Uterine smooth muscle cell (primary cell): ENCODE data around the gene ZG16. TPM values are rescaled to one million over a fixed set of nuclear protein-coding genes. Genes with fewer than 3 reads are reported as not detected.

Source experiments
- total RNA-seq: library from RNA; depleted of rRNA; stranded (reverse); fragments of >200 nt; gene quantifications from 2 replicates; pipeline ENCODE4 v1.2.3, GENCODE V29; 2014

ZG16 gene
- not detected in 2 replicates for total RNA-seq

GRCh38 chr16:29777576-29778350 lies at the start of gene ZG16:
ZG16 (plus strand) TSS chr16:29778256; CDS start chr16:29779267, 1,011 bp downstream.

GRCh38 chr16:29745853-29746345 lies 32.2 kb upstream of the ZG16 start, which contains the start of gene C16orf54:
C16orf54 (minus strand) TSS chr16:29745990; CDS start chr16:29744951, 1,039 bp downstream.

GRCh38 chr16:29790183-29790948 lies 12.3 kb downstream of the ZG16 start, which contains the start of gene KIF22:
KIF22 (plus strand) TSS chr16:29790751; CDS start chr16:29790760, 9 bp downstream.

GRCh38 chr16:29806099-29806579 lies 28.1 kb downstream of the ZG16 start, which contains the start of gene MAZ:
MAZ (plus strand) TSS chr16:29806529; CDS start chr16:29806702, 173 bp downstream.

GRCh38 chr16:29811896-29812665 lies 34.0 kb downstream of the ZG16 start, which contains the start of gene PRRT2:
PRRT2 (plus strand) TSS chr16:29812193; CDS start chr16:29813055, 862 bp downstream.

GRCh38 chr16:29815793-29816693 lies 38.0 kb downstream of the ZG16 start, which contains the start of gene PAGR1:
PAGR1 (plus strand) TSS chr16:29816152; CDS start chr16:29816526, 374 bp downstream.

GRCh38 chr16:29820271-29820701 lies 42.2 kb downstream of the ZG16 start, which contains the start of gene MVP:
MVP (plus strand) TSS chr16:29820462; CDS start chr16:29830550, 10,088 bp downstream.

Other genes with a start within 250 kb of the ZG16 start
- not detected in 2 replicates for gene SPN, start 115.0 kb upstream of the ZG16 start, total RNA-seq
- gene QPRT, start 99.1 kb upstream of the ZG16 start, total RNA-seq = 101 and 156 TPM in 2 replicates
- gene C16orf54, start 32.3 kb upstream of the ZG16 start, total RNA-seq = not detected in 2 replicates
- 33.2 and 134 TPM in 2 replicates for gene KIF22, start 12.5 kb downstream of the ZG16 start, total RNA-seq
- gene MAZ, start 28.3 kb downstream of the ZG16 start, total RNA-seq = 128 and 170 TPM in 2 replicates
- 1.8 and 2.9 TPM in 2 replicates for gene PRRT2, start 33.9 kb downstream of the ZG16 start, total RNA-seq
- 21.1 and 30.1 TPM in 2 replicates for gene PAGR1, start 37.9 kb downstream of the ZG16 start, total RNA-seq
- 413 and 417 TPM in 2 replicates for gene MVP, start 42.2 kb downstream of the ZG16 start, total RNA-seq
- gene CDIPT, start 85.0 kb downstream of the ZG16 start, total RNA-seq = 59.4 and 102 TPM in 2 replicates
- gene SEZ6L2, start 121.3 kb downstream of the ZG16 start, total RNA-seq = 2.1 and 10.0 TPM in 2 replicates
- 9.1 and 9.4 TPM in 2 replicates for gene ASPHD1, start 122.2 kb downstream of the ZG16 start, total RNA-seq
- 13.2 and 14.3 TPM in 2 replicates for gene KCTD13, start 148.0 kb downstream of the ZG16 start, total RNA-seq
- gene TMEM219, start 183.8 kb downstream of the ZG16 start, total RNA-seq = 49.6 and 86.6 TPM in 2 replicates
- gene TAOK2, start 195.6 kb downstream of the ZG16 start, total RNA-seq = 56.2 and 62.0 TPM in 2 replicates
- 9.0 and 15.5 TPM in 2 replicates for gene HIRIP3, start 217.4 kb downstream of the ZG16 start, total RNA-seq
- 17.2 and 47.3 TPM in 2 replicates for gene INO80E, start 218.0 kb downstream of the ZG16 start, total RNA-seq
- gene DOC2A, start 232.8 kb downstream of the ZG16 start, total RNA-seq = 0.22 and 0.62 TPM in 2 replicates
- gene C16orf92, start 244.9 kb downstream of the ZG16 start, total RNA-seq = not detected in 2 replicates